Measurements from ENCODE around the gene ENO3. TPM values are rescaled to one million over a fixed set of nuclear protein-coding genes. Genes with fewer than 3 reads are reported as not detected.
A peak's percentile ranks its signal among the peaks of the same experiment; 100 is the strongest.

ENO3 gene
- total RNA-seq, 1 donor from 2014 or later, result 9.8 TPM

DNA sequence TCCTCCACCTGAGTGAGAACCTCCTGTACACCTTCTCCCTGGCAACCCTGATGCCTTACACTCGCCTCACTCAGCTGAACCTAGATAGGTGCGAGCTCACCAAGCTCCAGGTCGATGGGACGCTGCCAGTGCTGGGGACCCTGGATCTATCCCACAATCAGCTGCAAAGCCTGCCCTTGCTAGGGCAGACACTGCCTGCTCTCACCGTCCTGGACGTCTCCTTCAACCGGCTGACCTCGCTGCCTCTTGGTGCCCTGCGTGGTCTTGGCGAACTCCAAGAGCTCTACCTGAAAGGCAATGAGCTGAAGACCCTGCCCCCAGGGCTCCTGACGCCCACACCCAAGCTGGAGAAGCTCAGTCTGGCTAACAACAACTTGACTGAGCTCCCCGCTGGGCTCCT lies 18.2 kb upstream of the ENO3 start:
- Mint-ChIP-seq H3K9me3 (ENCODE audit: low read depth) (no peaks in the 10 kb centered on the region), H3K36me3 (ENCODE audit: low read depth) (peaks cover 2% of the 10 kb centered on the region), H3K4me3 (ENCODE audit: unreplicated experiment) (no peak overlapping the region), H3K27me3 (ENCODE audit: low read depth) (no peaks in the 10 kb centered on the region), H3K27ac (ENCODE audit: unreplicated experiment) (no peak overlapping the region), H3K4me1 (ENCODE audit: low read depth) (peaks cover 9% of the 10 kb centered on the region)
- TF ChIP-seq CTCF (IDR thresholded peaks at IDR 0.05), result no peak
- no peak for DNase-seq (ENCODE audit: low spot score)

GRCh38 chr17:4933646-4934045 lies 17.3 kb upstream of the ENO3 start:
- Mint-ChIP-seq H3K27ac (ENCODE audit: unreplicated experiment) (no peak overlapping the region), H3K4me3 (ENCODE audit: unreplicated experiment) (no peak overlapping the region), H3K36me3 (ENCODE audit: low read depth) (peaks cover 2% of the 10 kb centered on the region)

DNA sequence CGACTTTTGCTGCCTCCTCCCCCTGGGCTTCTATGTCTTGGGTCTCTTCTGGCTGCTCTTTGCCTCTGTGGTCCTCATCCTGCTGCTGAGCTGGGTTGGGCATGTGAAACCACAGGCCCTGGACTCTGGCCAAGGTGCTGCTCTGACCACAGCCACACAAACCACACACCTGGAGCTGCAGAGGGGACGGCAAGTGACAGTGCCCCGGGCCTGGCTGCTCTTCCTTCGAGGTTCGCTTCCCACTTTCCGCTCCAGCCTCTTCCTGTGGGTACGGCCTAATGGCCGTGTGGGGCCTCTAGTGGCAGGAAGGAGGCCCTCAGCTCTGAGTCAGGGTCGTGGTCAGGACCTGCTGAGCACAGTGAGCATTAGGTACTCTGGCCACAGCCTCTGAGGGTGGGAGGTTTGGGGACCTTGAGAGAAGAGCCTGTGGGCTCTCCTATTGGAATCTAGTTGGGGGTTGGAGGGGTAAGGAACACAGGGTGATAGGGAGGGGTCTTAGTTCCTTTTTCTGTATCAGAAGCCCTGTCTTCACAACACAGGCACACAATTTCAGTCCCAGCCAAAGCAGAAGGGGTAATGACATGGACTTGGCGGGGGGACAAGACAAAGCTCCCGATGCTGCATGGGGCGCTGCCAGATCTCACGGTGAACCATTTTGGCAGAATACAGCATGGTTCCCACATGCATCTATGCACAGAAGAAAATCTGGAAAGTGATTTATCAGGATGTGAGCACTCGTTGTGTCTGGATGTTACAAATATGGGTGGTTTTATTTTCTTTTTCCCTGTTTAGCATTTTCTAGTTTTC lies 16.5 kb upstream of the ENO3 start:
- peak; percentile 49 for TF ChIP-seq CTCF (IDR thresholded peaks at IDR 0.05)
- Mint-ChIP-seq H3K4me3 (ENCODE audit: unreplicated experiment) (no peak overlapping the region), H3K27ac (ENCODE audit: unreplicated experiment) (peak overlapping the region; percentile 55), H3K27me3 (ENCODE audit: low read depth) (no peaks in the 10 kb centered on the region), H3K36me3 (ENCODE audit: low read depth) (no peaks in the 10 kb centered on the region), H3K4me1 (ENCODE audit: low read depth) (peaks cover 22% of the 10 kb centered on the region), H3K9me3 (ENCODE audit: low read depth) (no peaks in the 10 kb centered on the region)
- DNase-seq (ENCODE audit: low spot score), result no peak

More at GRCh38 chr17:4933646-4934045, 17.3 kb upstream of the ENO3 start:
- no peak for DNase-seq (ENCODE audit: low spot score)
- Mint-ChIP-seq H3K4me1 (ENCODE audit: low read depth) (peaks cover 14% of the 10 kb centered on the region), H3K9me3 (ENCODE audit: low read depth) (no peaks in the 10 kb centered on the region), H3K27me3 (ENCODE audit: low read depth) (no peaks in the 10 kb centered on the region)
- TF ChIP-seq CTCF (IDR thresholded peaks at IDR 0.05), result no peak

- H3K27ac Mint-ChIP-seq (ENCODE audit: unreplicated experiment), result no peak overlapping the region
- H3K4me3 Mint-ChIP-seq (ENCODE audit: unreplicated experiment), result no peak overlapping the region
- H3K27me3 Mint-ChIP-seq (ENCODE audit: low read depth), result no peaks in the 10 kb centered on the region
- no peaks in the 10 kb centered on the region for H3K36me3 Mint-ChIP-seq (ENCODE audit: low read depth)
- no peak for DNase-seq (ENCODE audit: low spot score)
- no peaks in the 10 kb centered on the region for H3K9me3 Mint-ChIP-seq (ENCODE audit: low read depth)
- no peak for TF ChIP-seq CTCF (IDR thresholded peaks at IDR 0.05)
- peaks cover 23% of the 10 kb centered on the region for H3K4me1 Mint-ChIP-seq (ENCODE audit: low read depth)
These were observed 15.3 kb upstream of the ENO3 start for GRCh38 chr17:4935650-4936049.

GRCh38 chr17:4936436-4936835 lies 14.5 kb upstream of the ENO3 start:
- TF ChIP-seq CTCF (IDR thresholded peaks at IDR 0.05), result no peak
- no peaks in the 10 kb centered on the region for H3K9me3 Mint-ChIP-seq (ENCODE audit: low read depth)
- no peaks in the 10 kb centered on the region for H3K27me3 Mint-ChIP-seq (ENCODE audit: low read depth)
- no peak for DNase-seq (ENCODE audit: low spot score)
- H3K27ac Mint-ChIP-seq (ENCODE audit: unreplicated experiment), result no peak overlapping the region
- H3K4me1 Mint-ChIP-seq (ENCODE audit: low read depth), result peaks cover 30% of the 10 kb centered on the region
- H3K36me3 Mint-ChIP-seq (ENCODE audit: low read depth), result no peaks in the 10 kb centered on the region
- no peak overlapping the region for H3K4me3 Mint-ChIP-seq (ENCODE audit: unreplicated experiment)
